HG02973 (cell line): Measurements from ENCODE around the gene STARD8.
"Not testable (repeated sequence)": the region's sequence is repeated elsewhere in the genome, so short reads cannot be mapped to it uniquely, and the experiment has no call there.

Experiments
- ATAC-seq: cut with Tn5 transposase; IDR thresholded peaks from one replicate; pipeline ENCODE4 v1.9.1; 2021; ENCODE audit warnings: moderate library complexity; ENCODE audit not compliant: unreplicated experiment

The STARD8 gene

GRCh38 chrX:68656473-68656872 is 9.0 kb downstream of the STARD8 start:
- not testable (repeated sequence) for ATAC-seq

GRCh38 chrX:68658530-68658929 is 11.1 kb downstream of the STARD8 start:
- no peak for ATAC-seq

GRCh38 chrX:68659385-68659784 is 11.9 kb downstream of the STARD8 start:
- no peak for ATAC-seq

- ATAC-seq: no peak
Observed at GRCh38 chrX:68659786-68660185, 12.3 kb downstream of the STARD8 start.

GRCh38 chrX:68660746-68661145 is 13.3 kb downstream of the STARD8 start:
- ATAC-seq: no peak

GRCh38 chrX:68665502-68665901 is 18.0 kb downstream of the STARD8 start:
- ATAC-seq: no peak

GRCh38 chrX:68666580-68666979 is 19.1 kb downstream of the STARD8 start:
- no peak for ATAC-seq

GRCh38 chrX:68669094-68669860 is 21.8 kb downstream of the STARD8 start:
- no peak for ATAC-seq

- ATAC-seq: no peak
Observed at GRCh38 chrX:68669871-68670270, 22.4 kb downstream of the STARD8 start.

GRCh38 chrX:68671221-68671620 is 23.8 kb downstream of the STARD8 start:
- ATAC-seq: no peak

- ATAC-seq: no peak
Observed at GRCh38 chrX:68672581-68673318, 25.3 kb downstream of the STARD8 start.

GRCh38 chrX:68675571-68675970 is 28.1 kb downstream of the STARD8 start:
- ATAC-seq: no peak

GRCh38 chrX:68676335-68676734 is 28.9 kb downstream of the STARD8 start:
- no peak for ATAC-seq

- ATAC-seq: no peak
Observed at GRCh38 chrX:68677998-68678397, 30.5 kb downstream of the STARD8 start.

- no peak for ATAC-seq
Observed at GRCh38 chrX:68681443-68681941, 34.0 kb downstream of the STARD8 start.

- ATAC-seq: no peak
Observed at GRCh38 chrX:68682790-68683189, 35.3 kb downstream of the STARD8 start.

GRCh38 chrX:68683580-68683979 is 36.1 kb downstream of the STARD8 start:
- no peak for ATAC-seq

GRCh38 chrX:68684291-68684918 is 36.9 kb downstream of the STARD8 start:
- ATAC-seq: no peak

GRCh38 chrX:68684919-68685304 is 37.4 kb downstream of the STARD8 start:
- no peak for ATAC-seq

GRCh38 chrX:68685685-68686084 is 38.2 kb downstream of the STARD8 start:
- ATAC-seq: no peak

GRCh38 chrX:68686097-68686977 is 38.9 kb downstream of the STARD8 start:
- ATAC-seq: no peak
